Activated naive CD4-positive, alpha-beta T cell (primary cell): ENCODE measurements around the gene HS3ST2.
"Not testable (repeated sequence)": the region's sequence is repeated elsewhere in the genome, so short reads cannot be mapped to it uniquely, and the experiment has no call there.

ENCODE experiments used
- DNase-seq, 4 experiments: peaks; one replicate each; lab custom pipeline; 2025; lab: John Stamatoyannopoulos, UW

HS3ST2 gene

DNA sequence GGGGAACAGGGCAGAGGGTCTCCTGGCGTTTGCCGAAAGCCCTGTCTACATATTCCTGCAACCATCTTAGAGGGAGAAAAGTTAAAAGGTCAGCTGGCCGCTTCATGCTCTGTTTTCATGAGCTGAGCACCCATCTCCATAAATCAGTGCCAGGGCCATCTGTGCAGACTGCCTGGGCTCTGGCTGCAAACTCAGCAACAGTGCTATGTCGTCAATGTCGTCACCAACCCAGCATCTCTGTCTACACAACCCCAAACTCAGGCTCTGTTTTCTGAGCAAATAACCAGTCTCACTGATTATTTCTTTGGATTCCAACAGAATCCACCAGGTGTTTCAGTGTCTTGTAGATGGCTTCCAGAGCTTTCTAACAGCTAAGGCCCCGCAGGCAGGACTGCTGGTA is 65.0 kb downstream of the HS3ST2 start:
- no peak for DNase-seq

GRCh38 chr16:22879466-22879865 is 65.5 kb downstream of the HS3ST2 start:
- no peak for DNase-seq

DNA sequence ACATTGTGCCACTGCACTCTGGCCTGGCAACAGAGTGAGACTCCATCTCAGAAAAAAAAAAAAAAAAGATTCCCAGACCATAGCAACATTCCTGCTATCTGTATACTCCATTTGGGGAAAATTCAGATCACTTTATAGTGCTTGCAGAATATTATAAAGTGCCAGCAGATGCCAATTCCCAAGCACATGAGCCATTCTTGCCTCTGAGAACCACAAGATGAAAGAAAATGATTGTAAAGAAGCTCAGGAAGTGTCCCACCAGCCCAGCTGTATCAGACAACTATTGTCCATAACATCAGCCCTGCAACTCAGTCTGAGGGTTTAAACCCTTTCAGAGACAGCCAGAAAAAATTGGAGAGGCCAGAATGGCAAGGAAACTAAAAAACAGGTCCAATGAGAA is 69.0 kb downstream of the HS3ST2 start:
- no peak for DNase-seq

DNA sequence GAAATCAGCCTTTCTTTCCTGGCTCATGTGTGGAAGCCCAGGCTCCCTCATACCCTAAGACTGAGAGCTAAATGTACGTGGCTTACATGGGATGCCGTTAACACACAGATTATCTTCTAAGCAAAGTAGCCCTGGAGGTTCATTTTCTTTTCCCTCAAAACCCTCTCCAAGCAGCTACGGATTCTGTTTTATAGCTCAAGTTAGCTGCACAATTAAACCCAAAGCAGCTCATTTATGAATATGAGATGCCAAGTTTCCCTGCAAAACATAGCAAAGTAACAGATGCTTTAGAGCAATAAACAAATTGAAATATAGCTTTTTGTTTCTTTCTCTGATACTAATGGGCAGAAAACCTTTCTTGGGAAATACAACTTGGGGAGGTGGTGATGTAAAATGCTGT is 72.0 kb downstream of the HS3ST2 start:
- no peak for DNase-seq

GRCh38 chr16:22886927-22887326 is 73.0 kb downstream of the HS3ST2 start:
- no peak for DNase-seq

DNA sequence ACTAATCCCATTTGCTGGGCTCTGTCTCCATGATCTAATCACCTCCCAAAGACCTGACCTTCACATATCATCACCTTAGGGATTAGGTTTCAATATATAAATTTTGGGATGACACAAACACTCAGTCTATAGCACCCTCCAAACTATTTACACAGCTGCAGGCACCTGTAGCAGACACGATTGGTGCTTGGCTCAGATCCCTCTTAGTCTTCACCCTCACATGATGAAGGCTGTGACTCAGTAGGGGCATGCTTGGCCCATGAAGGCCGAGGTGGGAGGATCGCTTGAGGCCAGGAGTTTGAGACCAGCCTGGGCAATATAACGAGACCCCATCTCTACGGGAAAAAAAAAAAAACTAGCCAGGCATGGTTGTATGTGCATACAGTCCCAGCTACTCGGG is 73.5 kb downstream of the HS3ST2 start:
- no peak for DNase-seq

- no peak for DNase-seq
Observed at GRCh38 chr16:22888791-22889190, 74.8 kb downstream of the HS3ST2 start.

DNA sequence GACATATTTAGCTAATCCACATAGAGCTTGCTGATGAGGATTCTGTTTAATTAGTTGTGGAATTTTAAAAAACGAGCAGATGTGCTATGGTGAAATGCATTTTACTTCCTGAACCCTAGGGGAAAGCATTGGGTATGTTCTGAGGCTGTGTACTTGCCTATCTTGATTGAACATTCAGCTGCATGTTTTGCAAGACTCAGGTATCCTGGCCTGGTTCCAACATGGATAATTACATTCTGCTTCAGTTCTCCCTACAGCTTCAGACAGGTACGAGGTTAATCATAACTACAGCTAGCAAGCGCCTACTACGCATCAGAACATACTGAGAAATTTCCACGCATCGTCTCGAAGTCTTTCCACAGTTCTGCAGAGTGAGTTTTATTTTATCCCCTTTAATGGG is 77.0 kb downstream of the HS3ST2 start:
- no peak for DNase-seq

- DNase-seq = no peak
Observed at GRCh38 chr16:22897184-22897583, 83.2 kb downstream of the HS3ST2 start.

- DNase-seq = no peak
Observed at GRCh38 chr16:22898131-22898530, 84.2 kb downstream of the HS3ST2 start.

GRCh38 chr16:22898874-22899348 is 84.9 kb downstream of the HS3ST2 start:
- DNase-seq = peak in 1 of 4 experiments; percentile 1

- not testable (repeated sequence) for DNase-seq
Observed at GRCh38 chr16:22899567-22899966, 85.6 kb downstream of the HS3ST2 start.

- no peak for DNase-seq
Observed at GRCh38 chr16:22900863-22901262, 86.9 kb downstream of the HS3ST2 start.

GRCh38 chr16:22901563-22901962 is 87.6 kb downstream of the HS3ST2 start:
- DNase-seq = no peak

DNA sequence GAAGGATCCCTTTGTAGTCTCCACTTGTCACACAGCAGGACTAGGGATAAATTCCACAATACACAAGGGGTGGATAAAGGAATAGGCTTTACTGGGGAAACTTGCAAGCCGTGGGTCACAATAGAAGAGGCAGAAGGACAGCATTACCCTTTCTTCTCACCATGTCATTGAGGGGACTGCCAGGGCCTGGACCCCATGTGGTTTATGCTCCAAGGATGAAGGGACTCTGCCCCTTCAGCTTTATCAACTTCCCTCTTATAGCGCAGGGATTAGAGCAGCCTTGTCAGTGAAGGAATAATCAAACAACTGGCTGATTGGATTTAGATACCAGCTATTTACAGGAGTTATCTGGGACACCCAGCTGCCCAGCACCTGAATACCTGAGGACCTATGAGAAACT is 89.8 kb downstream of the HS3ST2 start:
- no peak for DNase-seq

DNA sequence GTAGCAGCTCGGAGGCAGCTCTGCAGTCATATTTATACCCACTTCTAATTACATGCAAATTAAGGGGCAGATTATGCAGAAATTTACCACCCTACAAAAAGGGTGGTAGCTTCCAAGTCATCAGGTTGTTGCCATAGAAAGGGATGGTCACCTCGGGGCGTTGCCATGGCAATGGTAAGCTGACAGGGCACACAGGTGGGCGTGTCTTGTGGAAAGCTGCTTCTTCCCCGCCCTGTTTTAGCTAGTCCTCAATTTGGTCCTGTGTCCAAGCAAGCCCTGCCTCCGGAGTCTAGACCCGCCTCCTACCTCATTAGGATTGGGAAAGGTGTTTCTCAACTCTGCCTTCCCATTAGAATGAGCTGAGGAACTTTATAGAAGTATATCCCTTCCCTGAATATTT is 98.7 kb downstream of the HS3ST2 start:
- DNase-seq = no peak

DNA sequence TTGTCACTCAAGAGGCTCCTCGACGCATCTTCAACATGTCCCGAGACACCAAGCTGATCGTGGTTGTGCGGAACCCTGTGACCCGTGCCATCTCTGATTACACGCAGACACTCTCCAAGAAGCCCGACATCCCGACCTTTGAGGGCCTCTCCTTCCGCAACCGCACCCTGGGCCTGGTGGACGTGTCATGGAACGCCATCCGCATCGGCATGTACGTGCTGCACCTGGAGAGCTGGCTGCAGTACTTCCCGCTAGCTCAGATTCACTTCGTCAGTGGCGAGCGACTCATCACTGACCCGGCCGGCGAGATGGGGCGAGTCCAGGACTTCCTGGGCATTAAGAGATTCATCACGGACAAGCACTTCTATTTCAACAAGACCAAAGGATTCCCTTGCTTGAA is 101.0 kb downstream of the HS3ST2 start:
- DNase-seq = no peak

DNA sequence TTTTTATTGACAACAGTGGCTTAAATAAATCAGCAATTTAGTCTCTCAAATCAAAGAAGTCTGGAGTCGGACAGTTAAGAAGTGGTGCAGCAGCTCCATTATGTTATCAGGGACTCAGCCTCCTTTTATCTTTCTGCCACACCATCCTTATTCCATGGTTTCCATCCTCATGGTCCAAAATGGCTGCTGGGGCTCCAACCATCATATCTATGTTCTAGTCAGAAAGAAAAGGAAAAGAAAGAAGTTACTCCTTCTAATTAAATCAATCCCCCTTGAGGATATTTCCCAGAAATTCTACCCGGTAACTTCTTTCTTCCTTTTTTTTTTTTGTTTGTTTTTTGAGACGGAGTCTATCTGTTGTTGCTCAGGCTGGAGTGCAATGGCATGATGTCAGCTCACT is 109.5 kb downstream of the HS3ST2 start:
- DNase-seq = no peak

GRCh38 chr16:22924492-22924891 is 110.5 kb downstream of the HS3ST2 start:
- no peak for DNase-seq

DNA sequence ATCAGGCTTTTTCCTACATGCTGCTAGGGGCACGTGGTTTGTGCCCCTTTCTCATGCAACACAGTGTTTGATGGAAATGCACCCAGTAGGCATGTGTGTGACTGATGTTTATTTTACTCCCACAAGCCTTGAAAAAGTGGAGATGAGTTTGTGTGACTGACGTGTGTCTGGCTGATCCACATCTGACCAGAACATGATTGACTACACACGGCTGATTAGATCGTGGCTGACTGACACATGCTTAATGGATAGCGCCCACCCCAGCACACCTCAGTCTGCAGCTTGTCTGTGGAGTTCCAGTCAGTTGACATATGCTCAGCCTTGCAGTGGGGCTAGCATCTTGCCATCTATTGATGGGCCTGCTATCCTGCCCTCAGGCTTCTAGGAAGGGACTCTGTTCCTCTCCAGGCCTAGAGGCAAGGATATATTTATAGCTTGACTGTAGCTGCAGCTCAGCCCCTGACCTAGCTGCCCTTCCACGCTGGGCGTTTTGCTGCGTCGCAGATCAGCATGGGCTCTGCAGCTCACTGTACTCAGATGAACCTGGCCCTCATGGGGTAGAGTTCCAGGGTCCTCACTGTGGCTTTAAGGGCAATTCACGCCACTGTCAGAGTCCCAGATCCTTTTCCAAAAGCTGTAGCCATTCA is 112.3 kb downstream of the HS3ST2 start:
- no peak for DNase-seq

DNA sequence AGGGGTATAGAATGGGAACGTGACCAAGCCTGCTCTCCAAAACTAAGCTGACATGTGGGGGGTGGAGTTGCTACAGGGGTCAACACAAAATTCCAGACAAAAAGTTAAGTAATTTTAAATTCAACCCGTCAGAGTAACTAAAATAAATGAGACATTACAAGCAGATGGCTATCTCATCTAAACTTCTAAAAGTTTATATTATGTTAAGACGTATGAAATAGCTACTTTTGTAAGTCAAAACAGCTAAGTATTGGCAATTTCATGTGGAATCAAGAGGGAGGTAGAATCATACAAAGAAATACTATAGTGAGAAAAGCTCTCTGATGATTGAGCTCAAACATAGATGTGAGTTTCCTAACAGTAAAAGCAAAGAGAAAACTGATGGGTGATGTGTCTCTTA is 113.3 kb downstream of the HS3ST2 start:
- no peak for DNase-seq

- no peak for DNase-seq
Observed at GRCh38 chr16:22928882-22929435, 115.0 kb downstream of the HS3ST2 start.

DNA sequence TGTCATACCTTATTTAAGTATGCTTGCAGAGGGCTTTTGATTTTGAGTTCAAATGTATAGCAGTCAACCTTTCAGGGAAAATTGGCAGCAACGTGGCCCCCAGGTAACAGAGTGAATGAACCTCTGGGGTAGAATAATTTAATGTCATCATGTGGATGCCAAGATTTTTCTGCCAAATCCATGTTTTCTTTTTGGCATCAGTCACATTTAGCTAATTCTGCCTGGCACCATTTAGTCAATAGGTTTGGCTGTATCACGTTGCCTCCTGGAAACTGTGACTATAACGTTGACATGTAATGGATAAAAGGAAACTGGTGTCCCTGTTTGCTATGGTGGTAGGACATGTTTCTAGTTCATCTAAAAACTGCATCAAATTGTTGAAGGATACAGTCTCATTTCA is 115.5 kb downstream of the HS3ST2 start:
- DNase-seq = no peak
